CD4-positive, alpha-beta T cell treated with Interleukin-21 for 1 hour (primary cell): ENCODE results near the gene VTI1B.
"Not testable (repeated sequence)": the region's sequence is repeated elsewhere in the genome, so short reads cannot be mapped to it uniquely, and the experiment has no call there.

Experiments used
- DNase-seq: peaks from one replicate; pipeline ENCODE4 v3.0.0-alpha.2; 2020

The VTI1B gene

GRCh38 chr14:67674480-67675218 lies at the start of gene VTI1B:
TSS of gene VTI1B (minus strand) at chr14:67674632. CDS start at chr14:67674489, 143 bp downstream.
- peak; percentile 80 for DNase-seq

- no peak for DNase-seq
Observed at GRCh38 chr14:67722293-67722692, 47.9 kb upstream of the VTI1B start.

- no peak for DNase-seq
Observed at GRCh38 chr14:67721875-67722274, 47.4 kb upstream of the VTI1B start.

GRCh38 chr14:67719866-67720265 lies 45.4 kb upstream of the VTI1B start:
- DNase-seq: no peak

GRCh38 chr14:67719385-67719784 lies 45.0 kb upstream of the VTI1B start:
- not testable (repeated sequence) for DNase-seq

- no peak for DNase-seq
Observed at GRCh38 chr14:67718265-67718664, 43.8 kb upstream of the VTI1B start.

GRCh38 chr14:67717048-67717447 lies 42.6 kb upstream of the VTI1B start:
- DNase-seq: no peak

GRCh38 chr14:67710209-67710608 lies 35.8 kb upstream of the VTI1B start:
- no peak for DNase-seq

GRCh38 chr14:67709796-67710195 lies 35.4 kb upstream of the VTI1B start:
- not testable (repeated sequence) for DNase-seq

GRCh38 chr14:67709346-67709745 lies 34.9 kb upstream of the VTI1B start:
- not testable (repeated sequence) for DNase-seq

- DNase-seq: no peak
Observed at GRCh38 chr14:67705211-67705610, 30.8 kb upstream of the VTI1B start.

GRCh38 chr14:67704484-67705089 lies 30.2 kb upstream of the VTI1B start:
- peak; percentile 70 for DNase-seq

GRCh38 chr14:67703997-67704396 lies 29.6 kb upstream of the VTI1B start:
- DNase-seq: no peak

- DNase-seq: not testable (repeated sequence)
Observed at GRCh38 chr14:67701492-67701891, 27.1 kb upstream of the VTI1B start, which contains the start of gene RDH12. TSS of gene RDH12 (plus strand) at chr14:67701886. CDS start at chr14:67722643, 20,757 bp downstream.

- DNase-seq: no peak
Observed at GRCh38 chr14:67698179-67698578, 23.7 kb upstream of the VTI1B start.

- no peak for DNase-seq
Observed at GRCh38 chr14:67697006-67697405, 22.6 kb upstream of the VTI1B start.

GRCh38 chr14:67695394-67695949 lies 21.0 kb upstream of the VTI1B start, which contains the start of gene RDH11:
TSS of gene RDH11 (minus strand) at chr14:67695764. CDS start at chr14:67695703, 61 bp downstream.
- DNase-seq: peak; percentile 91

GRCh38 chr14:67694791-67695393 lies 20.5 kb upstream of the VTI1B start:
- peak; percentile 77 for DNase-seq

GRCh38 chr14:67690011-67690410 lies 15.6 kb upstream of the VTI1B start:
- no peak for DNase-seq

GRCh38 chr14:67683842-67684241 lies 9.4 kb upstream of the VTI1B start:
- DNase-seq: no peak

GRCh38 chr14:67680941-67681340 lies 6.5 kb upstream of the VTI1B start:
- no peak for DNase-seq

GRCh38 chr14:67680121-67680602 lies 5.7 kb upstream of the VTI1B start:
- no peak for DNase-seq

GRCh38 chr14:67679006-67679405 lies 4.6 kb upstream of the VTI1B start:
- DNase-seq: no peak
